HepG2 (cell line): ENCODE measurements around the gene C1R. TPM values are rescaled to one million over a fixed set of nuclear protein-coding genes. Genes with fewer than 3 reads are reported as not detected.

Experiments used
- ATF7 ChIP-seq, 2 experiments: fragments of 450-650 bp in 1 of 2; sonication (generic) in 1 of 2; formaldehyde crosslinking in 1 of 2; IDR thresholded peaks; 2 replicates each; pipeline versions ENCODE4 v1.4.0 to v1.6.1; 2016 to 2020; ENCODE audit warnings: antibody characterized with exemption in 1 of 2, mild to moderate bottlenecking in 1 of 2, missing genetic modification reagents in 1 of 2
- CHD4 ChIP-seq: fragments of 200-600 bp; sonication (generic); IDR thresholded peaks from 2 replicates; pipeline ENCODE4 v1.7.0; 2017; ENCODE audit warnings: mild to moderate bottlenecking, low read length, borderline replicate concordance
- DPF2 ChIP-seq: sonication (generic); formaldehyde crosslinking; IDR thresholded peaks from 2 replicates; pipeline ENCODE4 v1.4.0; 2020; ENCODE audit warnings: mild to moderate bottlenecking, low read depth, missing genetic modification reagents, borderline replicate concordance
- FIP1L1 ChIP-seq: fragments of 200-400 bp; formaldehyde crosslinking; IDR thresholded peaks from 2 replicates; pipeline ENCODE4 v1.6.1; 2018; ENCODE audit warnings: low read depth, mild to moderate bottlenecking, low read length, moderate library complexity, borderline replicate concordance; ENCODE audit not compliant: insufficient read depth
- KDM3A ChIP-seq: IDR thresholded peaks from 2 replicates; pipeline ENCODE4 v1.6.1; 2018; ENCODE audit warnings: low read depth, missing compliant biosample characterization
- MATR3 ChIP-seq: sonication (generic); formaldehyde crosslinking; IDR thresholded peaks from 2 replicates; pipeline ENCODE4 v1.4.0; 2020; ENCODE audit warnings: missing genetic modification reagents
- NCOR1 ChIP-seq: fragments of 200-600 bp; sonication (generic); IDR thresholded peaks from 2 replicates; pipeline ENCODE4 v1.7.0; 2017; ENCODE audit warnings: antibody characterized with exemption, low read length, borderline replicate concordance
- NKX3-1 ChIP-seq: sonication (generic); formaldehyde crosslinking; IDR thresholded peaks from 2 replicates; pipeline ENCODE4 v1.5.0; 2020; ENCODE audit warnings: missing genetic modification reagents
- POLR2AphosphoS5 ChIP-seq: IDR thresholded peaks from 2 replicates; pipeline ENCODE4 v1.6.1; 2012; ENCODE audit warnings: low read depth, low read length
- TAF15 ChIP-seq: fragments of 200-400 bp; formaldehyde crosslinking; IDR thresholded peaks from one replicate; pipeline ENCODE4 v1.6.1; 2018; ENCODE audit warnings: mild to moderate bottlenecking, low read depth, low read length; ENCODE audit not compliant: poor library complexity, severe bottlenecking
- TBX2 ChIP-seq: sonication (generic); formaldehyde crosslinking; IDR thresholded peaks from 2 replicates; pipeline ENCODE4 v1.5.0; 2020; ENCODE audit warnings: missing genetic modification reagents, mild to moderate bottlenecking, borderline replicate concordance
- TCF12 ChIP-seq, 2 experiments: fragments of 450-650 bp in 1 of 2; sonication (generic) in 1 of 2; formaldehyde crosslinking in 1 of 2; IDR thresholded peaks; 2 replicates each; pipeline versions ENCODE4 v1.6.1 to v1.8.0; 2017 to 2022; ENCODE audit warnings: antibody characterized with exemption in 1 of 2, mild to moderate bottlenecking in 1 of 2, missing genetic modification reagents in 1 of 2, moderate library complexity in 1 of 2
- THAP11 ChIP-seq: IDR thresholded peaks from 2 replicates; pipeline ENCODE4 v1.6.1; 2016; ENCODE audit warnings: missing biosample characterization, missing genetic modification reagents
- TOE1 ChIP-seq: sonication (generic); formaldehyde crosslinking; IDR thresholded peaks from 2 replicates; pipeline ENCODE4 v1.4.0; 2020; ENCODE audit warnings: mild to moderate bottlenecking, missing genetic modification reagents
- XRCC5 ChIP-seq: fragments of 200-400 bp; formaldehyde crosslinking; optimal IDR thresholded peaks from 2 replicates; pipeline ENCODE3; 2017; ENCODE audit warnings: mild to moderate bottlenecking, low read length
- ZNF484 ChIP-seq: sonication (generic); formaldehyde crosslinking; IDR thresholded peaks from 2 replicates; pipeline ENCODE4 v1.5.1; 2020; ENCODE audit warnings: mild to moderate bottlenecking, low read depth, missing genetic modification reagents, borderline replicate concordance
- ZNF567 ChIP-seq: sonication (generic); formaldehyde crosslinking; IDR thresholded peaks from 2 replicates; pipeline ENCODE4 v1.8.1; 2023; ENCODE audit warnings: mild to moderate bottlenecking, missing genetic modification reagents, borderline replicate concordance
- ZNF775 ChIP-seq: sonication (generic); formaldehyde crosslinking; IDR thresholded peaks from 2 replicates; pipeline ENCODE4 v1.4.0; 2020; ENCODE audit warnings: missing genetic modification reagents, mild to moderate bottlenecking, moderate library complexity, borderline replicate concordance
- polyA plus RNA-seq, 8 experiments: library from polyadenylated mRNA; depleted of rRNA in 3 of 8; stranded (reverse) in 7 of 8; unstranded in 1 of 8; fragments of >200 nt; fragmentation: Illumina TruSeq in 4 of 8; extraction: Trizol in 4 of 8; gene quantifications; 2 replicates each; pipeline versions ENCODE4 v1.2.1 to v1.2.3, GENCODE V29; 2011 to 2016; ENCODE audit warnings: low read depth in 4 of 8, missing spikeins in 1 of 8, mixed read lengths in 1 of 8; ENCODE audit not compliant: insufficient read depth in 1 of 8
- total RNA-seq, 5 experiments: library from RNA; depleted of rRNA; stranded (reverse); fragments of >200 nt; fragmentation: Illumina TruSeq; extraction: Trizol; gene quantifications; 2 replicates each; pipeline ENCODE4 v1.2.3, GENCODE V29; 2016; ENCODE audit warnings: low read depth in 1 of 5
- TF ChIP-seq, protein P1 (sequence below): IDR thresholded peaks from 2 replicates; pipeline ENCODE4 v1.6.1; 2016; ENCODE audit warnings: control low read depth
- TF ChIP-seq, protein P2 (sequence below): sonication (generic); formaldehyde crosslinking; IDR thresholded peaks from 2 replicates; pipeline ENCODE4 v1.4.0; 2020; ENCODE audit warnings: mild to moderate bottlenecking, missing genetic modification reagents
- TF ChIP-seq, protein P3 (sequence below): sonication (generic); formaldehyde crosslinking; IDR thresholded peaks from 2 replicates; pipeline ENCODE4 v1.4.0; 2020; ENCODE audit warnings: missing genetic modification reagents, low read depth, mild to moderate bottlenecking, borderline replicate concordance
- TF ChIP-seq, protein P4 (sequence below): sonication (generic); formaldehyde crosslinking; conservative IDR thresholded peaks from 2 replicates; pipeline ENCODE4 v1.8.0; 2022; ENCODE audit warnings: mild to moderate bottlenecking, moderate library complexity, missing genetic modification reagents

Gene C1R
- total and polyA plus RNA-seq, 2 of the 13 experiments (the other 11 are each of a cell fraction or from before 2014, with no cell fraction given): 3.5 to 6.5 TPM

DNA sequence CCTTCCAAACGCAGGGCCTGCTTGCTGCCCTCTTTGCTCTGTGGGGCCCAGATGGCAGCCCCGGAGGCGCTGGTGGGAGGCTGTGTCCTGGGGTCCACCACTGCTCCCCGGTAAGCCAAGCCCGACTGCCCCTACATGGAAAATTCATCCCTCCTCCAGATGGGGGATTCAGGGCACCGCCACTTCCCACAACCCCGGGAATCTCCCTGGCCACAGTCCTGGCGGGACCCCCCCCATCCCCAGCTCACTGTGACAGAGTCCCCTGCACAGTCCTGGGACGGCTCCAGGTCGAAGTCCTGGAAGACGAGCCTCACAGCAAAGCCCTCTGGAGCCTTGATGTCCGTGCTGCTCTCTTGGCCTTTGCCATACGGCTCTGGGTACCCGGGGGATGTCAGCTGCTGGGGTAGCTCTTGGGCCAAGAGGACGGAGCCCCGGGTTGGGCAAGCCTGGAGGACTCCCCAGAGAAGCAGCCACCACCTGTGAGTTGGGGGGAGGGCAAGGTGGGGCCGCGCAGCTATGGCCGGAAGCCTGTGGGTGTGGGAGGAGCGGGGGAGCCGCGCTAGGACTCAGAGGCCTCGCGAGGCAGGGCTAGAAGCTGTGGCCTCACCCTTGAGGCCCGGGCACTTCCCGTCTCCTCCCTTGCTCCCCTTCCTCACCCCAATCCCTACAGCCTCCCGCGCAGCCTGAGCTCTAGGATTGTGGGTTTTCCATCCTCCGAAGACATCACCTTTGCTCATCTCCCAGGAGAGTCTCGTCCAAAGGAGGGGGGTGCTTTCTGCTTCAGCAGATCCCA is 16.0 kb upstream of the C1R start (continued):
- TF ChIP-seq NCOR1 (peak; percentile 39), TCF12 (IDR thresholded peaks at IDR 0.05) (no peak), TCF12 (CRISPR knock-in tag; IDR thresholded peaks at IDR 0.05) (no peak), KDM3A (CRISPR knock-in tag) (peak; percentile 82), NKX3-1 (CRISPR knock-in tag) (0 out of 2 replicates have a peak, but pooled peaks have one; percentile 39), CHD4 (no peak), TAF15 (no peak), DPF2 (CRISPR knock-in tag) (0 out of 2 replicates have a peak, but pooled peaks have one; percentile 31), TBX2 (CRISPR knock-in tag) (peak; percentile 68; the same call in 1 of the 2 replicates), XRCC5 (peak; percentile 19), FIP1L1 (0 out of 2 replicates have a peak, but pooled peaks have one; percentile 76), POLR2AphosphoS5 (peak; percentile 46), TOE1 (no peak), THAP11 (CRISPR knock-in tag) (peak; percentile 37; the same call in 1 of the 2 replicates), ZNF775 (CRISPR knock-in tag) (0 out of 2 replicates have a peak, but pooled peaks have one; percentile 25), ATF7 (IDR thresholded peaks at IDR 0.05) (no peak), ATF7 (CRISPR knock-in tag; IDR thresholded peaks at IDR 0.05) (no peak), ZNF484 (no peak), ZNF567 (CRISPR knock-in tag) (no peak), MATR3 (no peak)
- TF ChIP-seq, protein P1, sequence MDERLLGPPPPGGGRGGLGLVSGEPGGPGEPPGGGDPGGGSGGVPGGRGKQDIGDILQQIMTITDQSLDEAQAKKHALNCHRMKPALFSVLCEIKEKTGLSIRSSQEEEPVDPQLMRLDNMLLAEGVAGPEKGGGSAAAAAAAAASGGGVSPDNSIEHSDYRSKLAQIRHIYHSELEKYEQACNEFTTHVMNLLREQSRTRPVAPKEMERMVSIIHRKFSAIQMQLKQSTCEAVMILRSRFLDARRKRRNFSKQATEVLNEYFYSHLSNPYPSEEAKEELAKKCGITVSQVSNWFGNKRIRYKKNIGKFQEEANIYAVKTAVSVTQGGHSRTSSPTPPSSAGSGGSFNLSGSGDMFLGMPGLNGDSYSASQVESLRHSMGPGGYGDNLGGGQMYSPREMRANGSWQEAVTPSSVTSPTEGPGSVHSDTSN (CRISPR knock-in tag): no peak
- TF ChIP-seq, protein P2, sequence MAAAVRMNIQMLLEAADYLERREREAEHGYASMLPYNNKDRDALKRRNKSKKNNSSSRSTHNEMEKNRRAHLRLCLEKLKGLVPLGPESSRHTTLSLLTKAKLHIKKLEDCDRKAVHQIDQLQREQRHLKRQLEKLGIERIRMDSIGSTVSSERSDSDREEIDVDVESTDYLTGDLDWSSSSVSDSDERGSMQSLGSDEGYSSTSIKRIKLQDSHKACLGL (CRISPR knock-in tag): no peak; the same call in 1 of the 2 replicates
- TF ChIP-seq, protein P3, sequence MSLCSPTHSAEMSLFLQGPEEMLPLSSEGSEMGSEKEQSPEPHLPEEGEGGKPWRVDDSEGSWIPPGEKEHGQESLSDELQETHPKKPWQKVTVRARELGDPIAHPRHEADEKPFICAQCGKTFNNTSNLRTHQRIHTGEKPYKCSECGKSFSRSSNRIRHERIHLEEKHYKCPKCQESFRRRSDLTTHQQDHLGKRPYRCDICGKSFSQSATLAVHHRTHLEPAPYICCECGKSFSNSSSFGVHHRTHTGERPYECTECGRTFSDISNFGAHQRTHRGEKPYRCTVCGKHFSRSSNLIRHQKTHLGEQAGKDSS (CRISPR knock-in tag): no peak
- TF ChIP-seq, protein P4, sequence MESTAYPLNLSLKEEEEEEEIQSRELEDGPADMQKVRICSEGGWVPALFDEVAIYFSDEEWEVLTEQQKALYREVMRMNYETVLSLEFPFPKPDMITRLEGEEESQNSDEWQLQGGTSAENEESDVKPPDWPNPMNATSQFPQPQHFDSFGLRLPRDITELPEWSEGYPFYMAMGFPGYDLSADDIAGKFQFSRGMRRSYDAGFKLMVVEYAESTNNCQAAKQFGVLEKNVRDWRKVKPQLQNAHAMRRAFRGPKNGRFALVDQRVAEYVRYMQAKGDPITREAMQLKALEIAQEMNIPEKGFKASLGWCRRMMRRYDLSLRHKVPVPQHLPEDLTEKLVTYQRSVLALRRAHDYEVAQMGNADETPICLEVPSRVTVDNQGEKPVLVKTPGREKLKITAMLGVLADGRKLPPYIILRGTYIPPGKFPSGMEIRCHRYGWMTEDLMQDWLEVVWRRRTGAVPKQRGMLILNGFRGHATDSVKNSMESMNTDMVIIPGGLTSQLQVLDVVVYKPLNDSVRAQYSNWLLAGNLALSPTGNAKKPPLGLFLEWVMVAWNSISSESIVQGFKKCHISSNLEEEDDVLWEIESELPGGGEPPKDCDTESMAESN (CRISPR knock-in tag): no peak
